Activated CD4-positive, alpha-beta T cell treated with anti-CD3 and anti-CD28 coated beads for 36 hours (primary cell): ENCODE data around the gene GMEB1. TPM values are rescaled to one million over a fixed set of nuclear protein-coding genes. Genes with fewer than 3 reads are reported as not detected.
"Not testable (repeated sequence)": the region's sequence is repeated elsewhere in the genome, so short reads cannot be mapped to it uniquely, and the experiment has no call there.

Source experiments
- ATAC-seq: fragments of 200-7000 bp; cut with Tn5 transposase; one replicate; pipeline ENCODE4 v1.10.0; 2021; ENCODE audit warnings: mild to moderate bottlenecking, moderate library complexity
- CTCF ChIA-PET: fragments of 350-600 bp; sonication (Branson Sonifier 250); formaldehyde crosslinking; loops from one replicate; lab custom pipeline; 2021; ENCODE audit warnings: antibody characterized with exemption; lab: Charles Lee
- POLR2A ChIA-PET: fragments of 350-600 bp; sonication (Branson Sonifier 250); formaldehyde crosslinking; loops from one replicate; lab custom pipeline; 2021; ENCODE audit warnings: antibody characterized with exemption, inconsistent platforms; lab: Charles Lee
- DNase-seq: peaks from one replicate; pipeline ENCODE4 v3.0.0-alpha.2; 2020
- H3K27ac Mint-ChIP-seq: one replicate; pipeline ENCODE4 v1.8.0; 2021; ENCODE audit warnings: mixed read lengths
- H3K27me3 Mint-ChIP-seq: one replicate; pipeline ENCODE4 v1.8.0; 2021; ENCODE audit warnings: mixed read lengths
- H3K36me3 Mint-ChIP-seq: one replicate; pipeline ENCODE4 v1.8.0; 2021; ENCODE audit warnings: low read depth, mixed read lengths
- H3K4me1 Mint-ChIP-seq: one replicate; pipeline ENCODE4 v1.8.0; 2021; ENCODE audit warnings: mixed read lengths
- H3K4me3 Mint-ChIP-seq: one replicate; pipeline ENCODE4 v1.8.0; 2021; ENCODE audit warnings: mild to moderate bottlenecking, moderate library complexity, mixed read lengths
- H3K9me3 Mint-ChIP-seq: one replicate; pipeline ENCODE4 v1.8.0; 2021; ENCODE audit warnings: low read depth, mixed read lengths
- intact Hi-C, 2 experiments: fragments of 100-400 bp; cut with DNase I in 1 of 2; cut with micrococcal nuclease in 1 of 2; formaldehyde crosslinking; loops; one replicate each; pipeline versions ENCODE4 v1.14.2 to v1.15.1; 2022 to 2024; cut with DNase I, micrococcal nuclease
- total RNA-seq, 2 experiments: library from RNA; stranded (reverse); gene quantifications; one replicate each; pipeline ENCODE4 v1.2.3, GENCODE V29; 2021

The GMEB1 gene
- total RNA-seq, 2 experiments from 2014 or later: 20.3 to 25.4 TPM

GRCh38 chr1:28744184-28744583, 75.6 kb downstream of the GMEB1 start:
- ATAC-seq (peak; percentile 80), DNase-seq (no peak)
- intact Hi-C loops: no loop called here
- POLR2A ChIA-PET: no interaction called here
- Mint-ChIP-seq H3K36me3 (peaks cover 74% of the 10 kb centered on the region), H3K27ac (peak overlapping the region; percentile 48), H3K27me3 (no peaks in the 10 kb centered on the region), H3K9me3 (no peaks in the 10 kb centered on the region), H3K4me3 (peak overlapping the region; percentile 35), H3K4me1 (peaks cover 75% of the 10 kb centered on the region)
- CTCF ChIA-PET: no interaction called here

- no peaks in the 10 kb centered on the region for H3K27me3 Mint-ChIP-seq
Observed at GRCh38 chr1:28745653-28746173, 77.1 kb downstream of the GMEB1 start.

DNA sequence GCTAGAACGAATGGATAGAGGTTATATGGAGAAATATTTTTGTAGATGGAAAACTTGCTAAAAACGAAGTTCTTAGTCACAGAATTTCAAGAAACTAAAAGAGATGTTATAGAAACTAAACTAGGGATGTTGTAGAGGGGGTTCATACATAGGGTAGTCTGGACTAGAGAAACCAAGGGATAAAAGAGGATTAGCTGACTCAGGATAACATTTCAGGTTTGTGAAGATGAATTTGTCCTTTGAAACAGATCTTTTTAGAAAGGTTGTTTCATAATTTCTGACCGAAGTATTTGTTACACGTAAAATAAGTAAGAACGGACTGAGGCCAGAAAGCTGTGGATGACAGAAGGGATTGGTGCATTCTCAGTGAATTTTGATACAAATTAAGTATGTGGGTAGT, 81.7 kb downstream of the GMEB1 start:
- H3K27me3 Mint-ChIP-seq: no peaks in the 10 kb centered on the region
- H3K36me3 Mint-ChIP-seq: peaks cover 46% of the 10 kb centered on the region
- ATAC-seq (no peak), DNase-seq (no peak)
- ChIA-PET POLR2A (interaction anchor here (0.7 kb wide), 1 partner anchor 106 kb away, joined by 3 read pairs; no protein-coding TSS in a partner anchor), CTCF (interaction anchor here (0.8 to 1.3 kb wide), 4 partner anchors 14 to 35 kb away, joined by 3 to 6 read pairs (median 3); partner anchors contain the start of gene YTHDF2)
- H3K27ac Mint-ChIP-seq: peak overlapping the region; percentile 3
- H3K9me3 Mint-ChIP-seq: no peaks in the 10 kb centered on the region
- H3K4me1 Mint-ChIP-seq: peaks cover 64% of the 10 kb centered on the region
- H3K4me3 Mint-ChIP-seq: no peak overlapping the region
- intact Hi-C loops: no loop called here

More at GRCh38 chr1:28745653-28746173, 77.1 kb downstream of the GMEB1 start:
- no peak for ATAC-seq
- no peak overlapping the region for H3K27ac Mint-ChIP-seq
- no peaks in the 10 kb centered on the region for H3K9me3 Mint-ChIP-seq
- peaks cover 80% of the 10 kb centered on the region for H3K4me1 Mint-ChIP-seq
- DNase-seq: no peak
- intact Hi-C loops: no loop called here
- POLR2A ChIA-PET: interaction anchor here (1.0 kb wide), 1 partner anchor 9 kb away, joined by 3 read pairs; the partner anchor contains the start of gene YTHDF2
- CTCF ChIA-PET: interaction anchor here (0.6 to 1.9 kb wide), 3 partner anchors 9 to 452 kb away, joined by 3 to 5 read pairs (median 3); partner anchors contain the start of gene YTHDF2
- H3K36me3 Mint-ChIP-seq: peaks cover 75% of the 10 kb centered on the region
- no peak overlapping the region for H3K4me3 Mint-ChIP-seq

- ATAC-seq: not testable (repeated sequence)
Observed at GRCh38 chr1:28750771-28751294, 82.2 kb downstream of the GMEB1 start.

GRCh38 chr1:28751315-28752060, 82.9 kb downstream of the GMEB1 start:
- Mint-ChIP-seq H3K27ac (no peak overlapping the region), H3K4me1 (peaks cover 55% of the 10 kb centered on the region), H3K4me3 (no peak overlapping the region), H3K27me3 (no peaks in the 10 kb centered on the region), H3K36me3 (peaks cover 39% of the 10 kb centered on the region), H3K9me3 (no peaks in the 10 kb centered on the region)
- intact Hi-C loops: no loop called here
- ATAC-seq (no peak), DNase-seq (no peak)
- CTCF ChIA-PET: interaction anchor here (1.3 to 1.5 kb wide), 4 partner anchors 15 to 126 kb away, joined by 3 to 6 read pairs (median 4); partner anchors contain the start of gene YTHDF2
- POLR2A ChIA-PET: interaction anchor here (0.7 to 1.8 kb wide), 4 partner anchors 12 to 182 kb away, joined by 4 to 7 read pairs (median 5); partner anchors contain the start of gene YTHDF2

More at GRCh38 chr1:28750771-28751294, 82.2 kb downstream of the GMEB1 start:
- ChIA-PET CTCF (interaction anchor here (0.8 to 1.5 kb wide), 5 partner anchors 14 to 126 kb away, joined by 3 to 6 read pairs (median 3); partner anchors contain the start of gene YTHDF2), POLR2A (interaction anchor here (0.7 to 1.6 kb wide), 3 partner anchors 12 to 182 kb away, joined by 3 to 7 read pairs (median 5); no protein-coding TSS in a partner anchor)
- intact Hi-C loops, H3K27me3 Mint-ChIP-seq, H3K9me3 Mint-ChIP-seq, H3K4me3 Mint-ChIP-seq, DNase-seq, H3K27ac Mint-ChIP-seq: not testable (repeated sequence)
- peaks cover 60% of the 10 kb centered on the region for H3K4me1 Mint-ChIP-seq
- H3K36me3 Mint-ChIP-seq: peaks cover 43% of the 10 kb centered on the region

GRCh38 chr1:28755701-28756100, 87.1 kb downstream of the GMEB1 start:
- intact Hi-C loops: no loop called here
- Mint-ChIP-seq H3K4me3 (no peak overlapping the region), H3K4me1 (peaks cover 32% of the 10 kb centered on the region), H3K9me3 (no peaks in the 10 kb centered on the region), H3K36me3 (peaks cover 30% of the 10 kb centered on the region), H3K27me3 (no peaks in the 10 kb centered on the region), H3K27ac (no peak overlapping the region)
- POLR2A ChIA-PET: interaction anchor here (0.6 kb wide), 1 partner anchor 8 kb away, joined by 5 read pairs; no protein-coding TSS in a partner anchor
- CTCF ChIA-PET: interaction anchor here (0.9 to 2.4 kb wide), 5 partner anchors 10 to 121 kb away, joined by 3 to 10 read pairs (median 3); partner anchors contain the start of genes TAF12 and YTHDF2
- DNase-seq (no peak), ATAC-seq (no peak)

GRCh38 chr1:28756846-28757245, 88.3 kb downstream of the GMEB1 start:
- Mint-ChIP-seq H3K27me3 (no peaks in the 10 kb centered on the region), H3K4me1 (peaks cover 26% of the 10 kb centered on the region), H3K9me3 (no peaks in the 10 kb centered on the region), H3K36me3 (peaks cover 23% of the 10 kb centered on the region), H3K27ac (peak overlapping the region; percentile 44), H3K4me3 (no peak overlapping the region)
- DNase-seq (no peak), ATAC-seq (peak; percentile 33)
- CTCF ChIA-PET: interaction anchor here (0.6 to 2.4 kb wide), 5 partner anchors 13 to 386 kb away, joined by 3 to 10 read pairs (median 3); partner anchors contain the start of genes TAF12 and YTHDF2
- POLR2A ChIA-PET: interaction anchor here (0.6 to 1.1 kb wide), 2 partner anchors 63 to 113 kb away, joined by 3 to 7 read pairs; no protein-coding TSS in a partner anchor
- intact Hi-C loops: no loop called here

- ChIA-PET POLR2A (interaction anchor here (0.9 kb wide), 1 partner anchor 16 kb away, joined by 4 read pairs; no protein-coding TSS in a partner anchor), CTCF (interaction anchor here (1.0 kb wide), 1 partner anchor 26 kb away, joined by 3 read pairs; no protein-coding TSS in a partner anchor)
- Mint-ChIP-seq H3K27ac (no peak overlapping the region), H3K36me3 (peaks cover 25% of the 10 kb centered on the region), H3K9me3 (no peaks in the 10 kb centered on the region), H3K4me1 (peaks cover 14% of the 10 kb centered on the region), H3K4me3 (no peak overlapping the region), H3K27me3 (no peaks in the 10 kb centered on the region)
- ATAC-seq (no peak), DNase-seq (no peak)
- intact Hi-C loops: no loop called here
Observed at GRCh38 chr1:28758420-28758819, 89.8 kb downstream of the GMEB1 start.

DNA sequence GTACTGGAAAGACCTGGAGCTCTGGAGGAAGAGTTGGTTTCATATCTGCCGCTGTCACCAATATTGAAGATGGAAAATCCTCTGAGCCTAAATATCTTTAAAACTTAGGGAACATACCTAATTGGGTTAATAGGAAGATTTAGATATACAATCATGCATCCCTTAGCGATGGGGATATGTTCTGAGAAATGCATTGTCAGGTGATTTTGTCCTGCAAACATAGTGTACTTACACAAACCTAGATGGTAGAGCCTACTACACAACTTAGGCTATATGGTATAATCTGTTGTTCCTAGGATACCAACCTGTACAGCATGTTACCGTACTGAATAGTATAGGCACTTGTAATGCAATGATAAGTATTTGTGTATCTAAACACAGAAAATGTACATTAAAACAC, 90.7 kb downstream of the GMEB1 start:
- H3K36me3 Mint-ChIP-seq: peaks cover 22% of the 10 kb centered on the region
- H3K27me3 Mint-ChIP-seq: no peaks in the 10 kb centered on the region
- ATAC-seq (no peak), DNase-seq (no peak)
- POLR2A ChIA-PET: interaction anchor here (0.9 kb wide), 1 partner anchor 16 kb away, joined by 4 read pairs; no protein-coding TSS in a partner anchor
- intact Hi-C loops: no loop called here
- H3K9me3 Mint-ChIP-seq: no peaks in the 10 kb centered on the region
- no peak overlapping the region for H3K4me3 Mint-ChIP-seq
- CTCF ChIA-PET: interaction anchor here (0.6 to 1.0 kb wide), 2 partner anchors 25 to 121 kb away, joined by 3 read pairs; no protein-coding TSS in a partner anchor
- H3K4me1 Mint-ChIP-seq: peaks cover 12% of the 10 kb centered on the region
- H3K27ac Mint-ChIP-seq: no peak overlapping the region

- peaks cover 31% of the 10 kb centered on the region for H3K36me3 Mint-ChIP-seq
- no peak overlapping the region for H3K4me3 Mint-ChIP-seq
- ChIA-PET POLR2A (interaction anchor here (0.6 kb wide), 1 partner anchor 32 kb away, joined by 3 read pairs; no protein-coding TSS in a partner anchor), CTCF (no interaction called here)
- peaks cover 17% of the 10 kb centered on the region for H3K4me1 Mint-ChIP-seq
- ATAC-seq (no peak), DNase-seq (no peak)
- no peaks in the 10 kb centered on the region for H3K27me3 Mint-ChIP-seq
- no peak overlapping the region for H3K27ac Mint-ChIP-seq
- no peaks in the 10 kb centered on the region for H3K9me3 Mint-ChIP-seq
- intact Hi-C loops: no loop called here
Observed at GRCh38 chr1:28761189-28761588, 92.6 kb downstream of the GMEB1 start.
